Measurements from ENCODE around the gene PPP2R3B.

The PPP2R3B gene

DNA sequence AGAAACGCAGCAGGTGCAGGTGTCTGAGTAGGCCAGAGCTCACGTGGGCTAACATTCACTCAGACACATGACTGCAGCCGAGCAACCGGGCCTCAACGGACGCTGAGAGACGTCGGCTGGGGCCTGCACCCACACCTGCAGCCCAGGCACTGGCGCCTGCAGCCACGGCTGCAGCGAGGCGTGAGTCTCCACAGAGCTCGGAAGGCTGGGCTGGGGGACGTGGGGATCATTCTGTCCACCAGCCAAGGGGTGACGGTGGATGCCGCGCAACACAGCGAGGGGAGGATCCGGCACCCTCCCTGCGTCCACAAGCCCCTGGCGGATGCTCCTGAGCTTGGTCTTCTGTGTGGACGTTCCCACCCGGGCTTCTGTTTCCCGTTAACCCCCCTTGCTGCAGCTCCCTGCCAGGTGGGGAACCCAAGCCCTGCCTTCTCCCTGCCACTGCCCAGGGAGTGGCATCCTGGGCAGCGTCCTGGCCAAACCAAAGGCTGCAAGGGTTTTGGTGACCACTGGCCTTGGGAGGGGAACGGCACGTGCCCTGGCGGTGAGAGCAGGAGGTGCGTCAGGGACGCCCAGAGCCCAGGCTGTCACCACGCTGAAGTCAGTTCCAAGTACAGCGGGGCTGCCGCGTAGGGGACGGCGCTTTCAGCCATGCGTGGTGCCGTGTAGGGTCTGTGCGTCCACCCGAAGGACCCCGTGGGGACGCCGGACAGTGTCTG, 16.3 kb downstream of the PPP2R3B start:
- no peak for DNase-seq (ENCODE audit: low read depth)

DNA sequence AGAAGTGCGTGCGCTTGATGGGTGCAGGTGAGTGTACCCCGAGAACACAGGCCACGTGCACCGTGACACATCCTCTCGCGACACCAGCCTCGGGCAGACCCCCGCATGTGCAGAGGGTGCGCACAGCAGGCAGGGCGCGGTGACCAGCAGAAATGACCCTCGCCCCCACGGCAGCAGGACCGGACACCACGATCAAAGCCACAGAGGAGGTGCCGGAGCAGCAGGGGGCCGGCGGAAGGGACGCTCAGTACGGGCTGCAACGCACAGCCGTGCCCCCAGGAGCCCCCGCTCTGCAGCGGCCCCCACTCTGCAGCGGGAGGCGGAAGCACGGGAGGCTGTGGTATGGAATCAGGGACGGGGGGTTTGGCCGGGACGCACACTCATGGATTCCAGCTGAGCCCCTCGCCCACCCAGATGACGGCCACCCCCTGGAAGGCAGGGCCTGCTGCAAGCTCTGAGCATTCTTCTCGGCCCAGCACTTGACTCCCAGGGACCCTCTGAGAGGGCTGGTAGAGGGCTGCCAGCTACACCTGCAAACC, 17.1 kb downstream of the PPP2R3B start:
- no peak for DNase-seq (ENCODE audit: low read depth)

DNA sequence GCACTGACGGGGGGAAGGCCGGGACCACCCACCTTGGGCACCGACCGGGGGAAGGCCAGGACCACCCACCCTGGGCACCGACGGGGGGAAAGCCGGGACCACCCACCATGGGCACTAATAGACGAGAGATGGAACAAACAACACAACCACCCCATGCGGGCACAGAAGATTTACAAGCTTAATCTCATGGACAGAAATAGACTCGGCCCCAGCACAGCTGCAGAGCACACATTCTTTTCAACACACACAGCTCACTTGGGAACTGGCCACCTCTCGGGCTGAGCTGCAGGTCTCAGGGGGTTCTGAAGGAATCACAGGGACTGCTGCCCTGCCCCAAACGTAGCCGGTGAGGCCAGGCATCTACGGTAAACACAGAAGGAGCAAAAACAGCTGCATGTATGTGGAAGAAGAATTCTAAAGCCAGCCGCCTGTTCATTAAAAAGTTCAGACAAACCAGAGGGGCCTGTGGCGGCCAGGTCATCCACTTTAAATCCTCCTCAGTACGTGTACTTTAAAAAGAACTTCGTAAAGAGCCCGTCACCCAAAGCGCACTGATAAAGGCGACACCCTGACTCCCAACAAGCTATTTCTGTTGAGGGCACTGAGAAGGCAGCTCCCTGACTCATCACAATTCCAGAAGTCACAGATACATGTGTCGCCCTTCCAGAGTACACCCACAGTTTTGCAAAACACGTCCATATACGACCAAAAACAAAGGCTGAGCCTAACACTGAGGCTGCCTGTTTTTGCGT, 17.7 kb downstream of the PPP2R3B start:
- peak; percentile 54 for DNase-seq (ENCODE audit: low read depth)

GRCh38 chrX:367866-368265, 18.8 kb downstream of the PPP2R3B start:
- DNase-seq (ENCODE audit: low read depth): no peak

DNA sequence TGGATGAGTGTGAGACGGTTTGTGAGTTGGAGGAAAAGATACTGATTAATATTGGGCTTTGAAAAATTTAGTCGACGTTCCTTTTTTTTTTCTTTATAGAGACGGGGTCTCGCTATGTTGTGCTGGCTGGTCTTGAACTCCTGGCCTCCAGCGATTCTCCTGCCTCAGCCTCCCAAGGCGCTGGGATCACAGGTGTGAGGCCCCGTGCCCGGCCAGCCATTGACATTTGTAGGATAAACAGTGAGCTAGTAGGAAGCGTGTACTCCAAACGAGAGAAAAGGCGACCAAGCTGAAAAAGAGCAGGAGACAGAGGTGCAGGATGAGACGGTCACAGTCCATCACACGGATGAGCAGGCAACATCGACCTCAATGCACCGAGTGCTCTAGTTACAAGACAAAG, 19.4 kb downstream of the PPP2R3B start:
- DNase-seq (ENCODE audit: low read depth): no peak

- DNase-seq (ENCODE audit: low read depth): no peak
Measured at GRCh38 chrX:363621-364375, 22.9 kb downstream of the PPP2R3B start.

DNA sequence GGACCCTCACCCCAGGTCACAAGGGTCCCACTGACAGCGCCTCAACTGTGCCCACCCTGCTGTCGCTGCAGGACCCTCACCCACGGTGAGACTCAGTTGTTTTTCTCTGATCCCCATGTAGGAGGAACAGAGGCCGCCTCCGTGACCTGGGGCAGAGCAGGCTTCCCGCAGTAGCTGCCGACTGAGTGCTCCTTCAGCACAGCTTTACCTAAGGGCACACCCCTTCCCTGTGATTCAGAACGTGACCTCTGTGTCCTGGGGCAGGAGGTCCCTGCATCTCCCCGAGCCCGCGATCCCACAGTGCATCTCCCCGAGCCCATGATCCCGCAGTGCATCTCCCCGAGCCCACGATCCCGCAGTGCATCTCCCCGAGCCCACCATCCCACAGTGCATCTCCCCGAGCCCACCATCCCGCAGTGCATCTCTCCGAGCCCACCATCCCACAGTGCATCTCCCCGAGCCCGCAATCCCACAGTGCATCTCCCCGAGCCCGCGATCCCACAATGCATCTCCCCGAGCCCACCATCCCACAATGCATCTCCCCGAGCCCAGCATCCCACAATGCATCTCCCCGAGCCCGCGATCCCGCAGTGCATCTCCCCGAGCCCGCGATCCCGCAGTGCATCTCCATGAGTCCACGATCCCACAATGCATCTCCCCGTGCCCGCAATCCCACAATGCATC, 23.6 kb downstream of the PPP2R3B start:
- DNase-seq (ENCODE audit: low read depth): no peak

DNA sequence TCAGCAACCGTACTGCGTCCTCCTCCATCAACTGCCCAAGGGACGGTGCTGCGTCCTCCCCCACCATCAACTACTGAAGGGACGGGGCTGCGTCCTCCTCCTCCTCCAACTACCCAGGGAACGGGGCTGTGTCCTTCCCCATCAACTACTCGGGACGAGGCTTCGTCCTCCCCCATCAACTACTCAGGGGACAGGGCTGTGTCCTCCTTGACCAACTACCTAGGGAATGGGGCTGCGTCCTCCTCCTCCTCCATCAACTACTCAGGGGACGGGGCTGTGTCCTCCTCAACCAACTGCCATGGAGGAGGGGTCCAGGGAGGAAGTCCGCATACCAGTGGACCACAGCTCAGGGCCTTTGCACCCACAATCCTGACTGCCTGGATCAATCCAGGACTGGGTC, 24.4 kb downstream of the PPP2R3B start:
- DNase-seq (ENCODE audit: low read depth): no peak

DNA sequence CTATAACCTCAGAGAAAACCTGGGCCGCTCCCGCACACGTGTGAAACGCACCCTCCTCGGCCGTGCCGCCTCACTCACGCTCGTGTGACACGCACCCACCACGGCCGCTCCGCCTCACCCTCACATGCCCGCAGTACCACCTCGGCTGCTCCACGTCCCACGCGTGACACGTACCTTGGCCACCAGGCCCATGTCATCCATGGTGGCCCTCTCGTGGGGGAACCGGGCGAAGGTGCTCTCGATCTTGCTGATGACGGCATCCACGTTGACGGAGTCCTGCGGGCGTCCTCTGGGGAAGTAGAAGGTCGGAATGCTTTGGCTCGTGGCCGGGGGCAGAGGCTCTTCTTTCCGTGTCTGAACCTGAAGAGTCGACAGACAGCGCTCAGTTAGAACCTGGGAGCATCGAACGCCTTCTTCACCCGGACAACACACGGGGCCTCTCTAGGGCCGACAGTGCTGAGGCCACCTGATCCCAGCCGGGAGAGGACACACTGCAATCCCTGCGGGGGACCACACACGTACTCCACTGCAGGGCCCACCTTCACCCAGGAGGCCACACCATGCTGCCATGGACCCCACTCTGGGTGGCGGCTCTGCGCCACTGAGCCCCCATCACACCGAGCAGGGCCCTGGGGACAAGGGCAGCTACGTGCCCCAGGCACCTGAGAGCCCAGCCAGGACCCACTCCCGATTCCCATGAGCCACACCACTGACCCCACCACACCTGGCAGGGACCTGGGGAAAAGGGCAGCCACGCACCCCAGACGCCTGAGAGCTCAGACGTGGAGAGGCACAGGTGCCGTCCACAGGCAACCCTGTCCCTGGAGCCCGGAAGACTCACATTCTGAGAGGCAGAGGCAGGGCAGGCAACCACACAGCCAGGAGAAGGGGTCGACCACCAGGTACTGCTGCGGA, 25.2 kb downstream of the PPP2R3B start:
- no peak for DNase-seq (ENCODE audit: low read depth)

- no peak for DNase-seq (ENCODE audit: low read depth)
Measured at GRCh38 chrX:360496-361150, 26.1 kb downstream of the PPP2R3B start.

- DNase-seq (ENCODE audit: low read depth): no peak
Measured at GRCh38 chrX:358651-359143, 28.0 kb downstream of the PPP2R3B start.

GRCh38 chrX:357693-358471, 28.8 kb downstream of the PPP2R3B start:
- peak; percentile 80 for DNase-seq (ENCODE audit: low read depth)

DNA sequence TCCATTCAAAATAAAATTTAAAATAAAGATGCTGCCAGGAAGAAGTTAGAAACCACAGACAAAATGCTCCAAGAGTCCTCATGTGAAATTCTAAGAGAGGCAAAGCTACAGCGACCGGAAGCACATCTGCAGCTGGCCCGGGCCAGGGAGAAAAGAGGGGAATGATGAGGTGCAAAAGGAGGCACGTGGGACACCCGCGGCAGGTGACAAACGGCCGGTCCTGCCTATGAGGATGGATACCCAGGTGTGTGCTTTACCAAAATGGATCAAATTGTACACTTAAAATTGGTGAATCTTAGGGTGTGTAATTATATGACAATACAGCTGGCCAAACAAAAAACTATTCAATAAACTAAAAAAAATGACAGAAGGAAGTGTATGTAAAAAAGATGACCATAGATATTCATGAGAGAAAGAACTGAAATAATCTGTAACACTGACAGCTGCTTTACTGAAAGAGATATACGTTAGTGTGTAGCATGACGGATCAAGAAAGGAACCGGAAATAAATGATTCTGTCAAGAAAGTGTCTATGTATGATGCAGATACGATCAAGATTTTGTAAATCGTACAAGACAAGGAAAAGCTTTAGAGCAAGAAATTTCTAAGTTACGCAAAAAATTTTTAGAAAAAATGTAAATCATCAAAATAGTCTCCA, 29.5 kb downstream of the PPP2R3B start:
- no peak for DNase-seq (ENCODE audit: low read depth)

- DNase-seq (ENCODE audit: low read depth): peak; percentile 85
Measured at GRCh38 chrX:356385-357034, 30.2 kb downstream of the PPP2R3B start.

- DNase-seq (ENCODE audit: low read depth): no peak
Measured at GRCh38 chrX:355329-356050, 31.2 kb downstream of the PPP2R3B start.

DNA sequence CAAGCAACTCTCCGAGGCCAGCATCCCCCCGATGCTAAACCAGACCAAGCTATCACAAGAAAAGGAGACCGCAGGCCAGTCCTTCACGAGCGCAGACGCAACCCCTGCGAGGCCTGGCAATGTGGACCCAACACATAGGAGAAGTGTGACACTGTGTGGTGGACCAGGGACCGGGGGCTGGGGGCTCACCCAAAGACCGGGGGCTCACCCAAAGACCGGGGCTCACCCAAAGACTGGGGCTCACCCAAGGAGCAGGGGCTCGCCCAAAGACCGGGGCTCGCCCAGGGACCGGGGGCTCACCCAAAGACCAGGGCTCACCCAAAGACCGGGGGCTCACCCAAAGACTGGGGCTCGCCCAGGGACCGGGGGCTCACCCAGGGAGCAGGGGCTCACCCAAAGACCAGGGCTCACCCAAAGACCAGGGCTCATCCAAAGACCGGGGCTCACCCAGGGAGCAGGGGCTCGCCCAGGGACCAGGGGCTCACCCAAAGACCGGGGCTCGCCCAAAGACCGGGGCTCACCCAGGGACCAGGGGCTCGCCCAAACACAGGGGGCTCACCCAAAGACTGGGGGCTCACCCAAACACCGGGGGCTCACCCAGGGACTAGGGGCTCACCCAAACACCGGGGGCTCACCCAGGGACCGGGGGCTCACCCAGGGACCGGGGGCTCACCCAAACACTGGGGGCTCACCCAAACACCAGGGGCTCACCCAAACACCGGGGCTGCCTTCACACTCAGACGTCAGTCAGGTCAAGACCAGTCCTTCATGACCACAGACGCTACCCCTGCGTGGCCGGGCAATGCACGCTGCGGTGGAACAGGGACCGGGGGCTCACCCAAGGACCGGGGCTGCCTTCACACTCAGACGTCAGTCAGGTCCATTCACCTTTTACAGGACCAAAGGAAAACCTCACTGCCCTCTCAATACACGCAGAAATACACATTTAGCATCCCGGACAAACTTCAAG, 32.9 kb downstream of the PPP2R3B start:
- no peak for DNase-seq (ENCODE audit: low read depth)

Data from iris pigment epithelial cell (primary cell).